HCT116 (cell line): ENCODE results near the gene TRIM49B. TPM values are rescaled to one million over a fixed set of nuclear protein-coding genes. Genes with fewer than 3 reads are reported as not detected.
"Not testable (repeated sequence)": the region's sequence is repeated elsewhere in the genome, so short reads cannot be mapped to it uniquely, and the experiment has no call there.

ENCODE experiments used
- ATAC-seq: fragments of 200-7000 bp; cut with Tn5 transposase; 2 replicates; pipeline ENCODE4 v1.9.1; 2020; ENCODE audit warnings: mild to moderate bottlenecking, moderate library complexity
- Bru-seq: library from RNA; stranded (reverse); fragments of 400-500 nt; gene quantifications from one replicate; lab custom pipeline; 2021; lab: Mats Ljungman, UMichigan
- BruChase-seq, 2 experiments: library from RNA; stranded (reverse); fragments of 400-500 nt; gene quantifications; one replicate each; lab custom pipeline; 2021; lab: Mats Ljungman, UMichigan
- BruUV-seq: library from RNA; stranded (reverse); fragments of 400-500 nt; replicated peaks from 2 replicates; lab custom pipeline; 2021; lab: Mats Ljungman, UMichigan
- CTCF ChIA-PET: fragments of 300-600 bp; sonication (Branson Sonifier 250); formaldehyde crosslinking; loops from one replicate; lab custom pipeline; 2021; ENCODE audit warnings: antibody characterized with exemption; lab: Charles Lee
- POLR2A ChIA-PET: fragments of 300-600, 350-600 bp; sonication (Branson Sonifier 250); formaldehyde crosslinking; loops from one replicate; lab custom pipeline; 2021; ENCODE audit warnings: antibody characterized with exemption; lab: Charles Lee
- RAD21 ChIA-PET, 2 experiments: fragments of 300-600 bp; sonication (Branson Sonifier 250); formaldehyde crosslinking; loops; one replicate each; lab custom pipeline; 2023; ENCODE audit warnings: low total read pairs in 2 of 2; ENCODE audit not compliant: uncharacterized antibody in 2 of 2, unreplicated experiment in 2 of 2, low non-redundant PET in 1 of 2; lab: Charles Lee
- DNase-seq: peaks from one replicate; pipeline ENCODE4 v3.0.0-alpha.2; 2010; ENCODE audit warnings: low read depth, low spot score
- H2AFZ ChIP-seq: fragments of 200-600 bp; shearing (Covaris generic), sonication (generic); 2 replicates; pipeline ENCODE4 v1.6.1; 2017; ENCODE audit warnings: low read depth, mixed run types, mixed read lengths, antibody characterized with exemption, low read length; ENCODE audit not compliant: poor library complexity, severe bottlenecking
- H3K27ac ChIP-seq: 2 replicates; pipeline ENCODE4 v1.5.1; 2012; ENCODE audit warnings: low read depth, low read length
- H3K27me3 ChIP-seq: fragments of 200-600 bp; sonication (generic); 2 replicates; pipeline ENCODE4 v1.6.1; 2016; ENCODE audit warnings: mixed run types, low read length, mixed read lengths; ENCODE audit not compliant: insufficient read depth
- H3K36me3 ChIP-seq, 2 experiments: fragments of 200-500 bp in 1 of 2; fragments of 200-600 bp in 1 of 2; sonication (Bioruptor generic) in 1 of 2; sonication (generic) in 1 of 2; 2 replicates each; pipeline versions ENCODE4 v1.5.1 to v1.6.1; 2014 to 2016; ENCODE audit warnings: low read length in 2 of 2, inconsistent platforms in 1 of 2, mixed read lengths in 1 of 2, mixed run types in 1 of 2; ENCODE audit not compliant: insufficient read depth in 2 of 2, control insufficient read depth in 1 of 2
- H3K4me1 ChIP-seq, 2 experiments: fragments of 200-600 bp in 1 of 2; sonication (generic) in 1 of 2; 2 replicates each; pipeline versions ENCODE4 v1.5.1 to v1.6.1; 2012 to 2017; ENCODE audit warnings: low read length in 2 of 2, inconsistent platforms in 1 of 2, mild to moderate bottlenecking in 1 of 2, mixed read lengths in 1 of 2, mixed run types in 1 of 2, moderate library complexity in 1 of 2; ENCODE audit not compliant: insufficient read depth in 2 of 2, control insufficient read depth in 1 of 2
- H3K4me2 ChIP-seq: fragments of 200-600 bp; sonication (generic); 2 replicates; pipeline ENCODE4 v1.6.1; 2017; ENCODE audit warnings: mixed run types, low read length, mixed read lengths
- H3K4me3 ChIP-seq, 2 experiments: fragments of 200-600 bp in 1 of 2; sonication (generic) in 1 of 2; replicated peaks in 1 of 2; 2 replicates each; pipeline ENCODE4 v1.5.1; 2011 to 2016; ENCODE audit warnings: low read length in 2 of 2, control low read depth in 1 of 2, low read depth in 1 of 2, mild to moderate bottlenecking in 1 of 2, mixed read lengths in 1 of 2, mixed run types in 1 of 2
- H3K79me2 ChIP-seq: fragments of 200-600 bp; sonication (generic); 2 replicates; pipeline ENCODE4 v1.6.1; 2017; ENCODE audit warnings: mild to moderate bottlenecking, mixed run types, low read length, moderate library complexity, mixed read lengths; ENCODE audit not compliant: insufficient read depth
- H3K9ac ChIP-seq: fragments of 200-600 bp; sonication (generic); 2 replicates; pipeline ENCODE4 v1.6.1; 2016; ENCODE audit warnings: low read length, mixed read lengths
- H3K9me2 ChIP-seq: fragments of 200-600 bp; sonication (generic), shearing (Covaris generic); 2 replicates; pipeline ENCODE4 v1.6.1; 2017; ENCODE audit warnings: mixed run types, mild to moderate bottlenecking, moderate library complexity; ENCODE audit not compliant: insufficient read depth
- H3K9me3 ChIP-seq, 2 experiments: fragments of 200-500 bp in 1 of 2; fragments of 200-600 bp in 1 of 2; sonication (Bioruptor generic) in 1 of 2; sonication (generic) in 1 of 2; 2 replicates each; pipeline ENCODE4 v1.6.1; 2014 to 2017; ENCODE audit warnings: low read length in 2 of 2, mixed read lengths in 2 of 2, inconsistent platforms in 1 of 2, low read depth in 1 of 2, mild to moderate bottlenecking in 1 of 2, mixed run types in 1 of 2, moderate library complexity in 1 of 2; ENCODE audit not compliant: control insufficient read depth in 1 of 2, insufficient read depth in 1 of 2
- H4K20me1 ChIP-seq: fragments of 200-600 bp; sonication (generic), shearing (Covaris generic); 2 replicates; pipeline ENCODE4 v1.6.1; 2017; ENCODE audit warnings: mixed run types, mild to moderate bottlenecking, moderate library complexity; ENCODE audit not compliant: insufficient read depth
- intact Hi-C: fragments of 100-400 bp; cut with micrococcal nuclease; formaldehyde crosslinking; loops from 2 replicates; pipeline ENCODE4 v1.10.0; 2022
- long read RNA-seq: library from polyadenylated mRNA; unstranded; transcript quantifications from one replicate; pipeline ENCODE4 v2.0.0, GENCODE V29; 2021; ENCODE audit not compliant: unreplicated experiment
- polyA plus RNA-seq: library from polyadenylated mRNA; unstranded; fragments of >200 nt; gene quantifications from 2 replicates; pipeline ENCODE4 v1.2.1, GENCODE V29; 2012; ENCODE audit warnings: missing spikeins
- total RNA-seq: library from RNA; stranded (reverse); gene quantifications from one replicate; pipeline ENCODE4 v1.2.1, GENCODE V29; 2021; ENCODE audit not compliant: unreplicated experiment

Gene TRIM49B, protein sequence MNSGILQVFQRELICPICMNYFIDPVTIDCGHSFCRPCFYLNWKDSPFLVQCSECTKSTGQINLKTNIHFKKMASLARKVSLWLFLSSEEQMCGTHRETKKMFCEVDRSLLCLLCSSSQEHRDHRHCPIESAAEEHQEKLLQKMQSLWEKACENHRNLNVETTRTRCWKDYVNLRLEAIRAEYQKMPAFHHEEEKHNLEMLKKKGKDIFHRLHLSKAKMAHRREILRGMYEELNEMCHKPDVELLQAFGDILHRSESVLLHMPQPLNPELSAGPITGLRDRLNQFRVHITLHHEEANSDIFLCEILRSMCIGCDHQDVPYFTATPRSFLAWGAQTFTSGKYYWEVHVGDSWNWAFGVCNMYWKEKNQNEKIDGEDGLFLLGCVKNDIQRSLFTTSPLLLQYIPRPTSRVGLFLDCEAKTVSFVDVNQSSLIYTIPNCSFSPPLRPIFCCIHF
- not detected for total RNA-seq
- not detected in 2 replicates for polyA plus RNA-seq
- Bru-seq, nascent RNA = not detected
- not detected for BruChase-seq, experiment 1, labeled RNA remaining after a 6-hour chase
- not detected for BruChase-seq, experiment 2, labeled RNA remaining after a 2-hour chase
- long read RNA-seq = 0 reads

DNA sequence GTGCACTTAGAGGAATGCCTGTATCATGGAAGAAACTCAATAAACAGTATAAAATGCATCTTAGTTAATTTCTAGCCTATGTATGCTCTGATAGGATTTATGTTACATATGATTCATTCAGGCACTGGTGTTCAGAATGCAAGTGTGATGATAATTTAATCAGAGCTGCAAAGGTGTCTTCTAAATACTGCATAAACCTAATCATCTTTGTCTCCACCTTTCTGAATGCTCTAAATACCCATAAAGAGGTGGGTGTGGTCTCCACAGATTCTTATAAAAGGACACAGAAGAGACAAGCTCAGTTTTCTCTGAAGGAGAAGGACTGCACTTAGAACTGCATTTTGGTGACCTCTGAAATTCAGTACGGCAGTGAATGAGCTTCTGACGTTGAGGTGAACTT, at the start of gene TRIM49B:
Gene TRIM49B, plus strand, starts transcription at position 301 of the 400 bp plus-strand sequence. CDS start 2,777 bp downstream, outside the sequence.
- ATAC-seq = not testable (repeated sequence)

DNA sequence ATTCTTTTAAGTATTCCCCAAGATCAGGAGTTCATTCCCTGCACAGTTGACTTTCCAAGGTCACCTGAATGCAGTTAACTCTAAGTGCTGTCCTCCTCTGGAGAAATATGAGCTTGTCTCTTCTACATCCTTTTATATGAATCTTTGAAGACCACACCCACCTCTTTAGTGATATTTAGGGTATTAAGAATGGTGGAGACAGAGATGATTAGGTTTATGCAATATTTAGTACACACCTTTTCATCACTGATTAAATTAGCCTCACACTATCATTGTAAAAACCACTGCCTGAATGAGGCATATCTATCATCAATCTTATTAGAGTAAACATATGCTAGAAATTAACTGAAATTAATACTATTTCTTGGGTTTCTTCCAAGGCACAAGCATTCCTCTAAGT, 44.8 kb upstream of the TRIM49B start, which contains the start of gene TRIM51G:
Gene TRIM51G, minus strand, starts transcription at position 101 of the 400 bp plus-strand sequence. CDS start 2,190 bp downstream, outside the sequence.
- ATAC-seq, H4K20me1 ChIP-seq, H3K4me1 ChIP-seq, H3K36me3 ChIP-seq, H3K9ac ChIP-seq, intact Hi-C loops, RAD21 ChIA-PET, H3K27me3 ChIP-seq, H3K9me2 ChIP-seq, CTCF ChIA-PET, H3K4me2 ChIP-seq, POLR2A ChIA-PET, H3K79me2 ChIP-seq, H3K27ac ChIP-seq, H3K9me3 ChIP-seq, H3K4me3 ChIP-seq, DNase-seq, BruUV-seq, H2AFZ ChIP-seq: not testable (repeated sequence)

More for the DNA sequence above, at the start of gene TRIM49B:
- H3K36me3 ChIP-seq, H3K27me3 ChIP-seq, DNase-seq, H3K9ac ChIP-seq, BruUV-seq, POLR2A ChIA-PET, H3K9me3 ChIP-seq, H3K27ac ChIP-seq, H3K79me2 ChIP-seq, H3K4me2 ChIP-seq, RAD21 ChIA-PET, H2AFZ ChIP-seq, H3K9me2 ChIP-seq, intact Hi-C loops, H3K4me3 ChIP-seq, H3K4me1 ChIP-seq, H4K20me1 ChIP-seq, CTCF ChIA-PET: not testable (repeated sequence)
